ENCODE data around the gene C5orf63.
A peak's percentile ranks its signal among the peaks of the same experiment; 100 is the strongest.
"Not testable (repeated sequence)": the region's sequence is repeated elsewhere in the genome, so short reads cannot be mapped to it uniquely, and the experiment has no call there.

Gene C5orf63

GRCh38 chr5:127072861-127073846 is at the start of gene C5orf63:
C5orf63 (minus strand) TSS chr5:127073502; CDS start chr5:127058995, 14,507 bp downstream.
- peak; percentile 82 for DNase-seq

- DNase-seq, result no peak
Observed at GRCh38 chr5:127112347-127112864, 39.1 kb upstream of the C5orf63 start.

- no peak for DNase-seq
Observed at GRCh38 chr5:127111112-127111511, 37.8 kb upstream of the C5orf63 start.

GRCh38 chr5:127108624-127109260 is 35.4 kb upstream of the C5orf63 start:
- DNase-seq, result not testable (repeated sequence)

GRCh38 chr5:127101935-127102334 is 28.6 kb upstream of the C5orf63 start:
- no peak for DNase-seq

GRCh38 chr5:127101533-127101932 is 28.2 kb upstream of the C5orf63 start:
- no peak for DNase-seq

- DNase-seq, result no peak
Observed at GRCh38 chr5:127098241-127098640, 24.9 kb upstream of the C5orf63 start.

GRCh38 chr5:127097278-127097677 is 24.0 kb upstream of the C5orf63 start:
- DNase-seq, result no peak

- no peak for DNase-seq
Observed at GRCh38 chr5:127096328-127096993, 23.2 kb upstream of the C5orf63 start.

GRCh38 chr5:127094161-127094814 is 21.0 kb upstream of the C5orf63 start:
- no peak for DNase-seq

- DNase-seq, result no peak
Observed at GRCh38 chr5:127092690-127093089, 19.4 kb upstream of the C5orf63 start.

GRCh38 chr5:127089191-127089590 is 15.9 kb upstream of the C5orf63 start:
- DNase-seq, result no peak

- no peak for DNase-seq
Observed at GRCh38 chr5:127088251-127088650, 14.9 kb upstream of the C5orf63 start.

GRCh38 chr5:127086589-127086988 is 13.3 kb upstream of the C5orf63 start:
- DNase-seq, result no peak

GRCh38 chr5:127085796-127086195 is 12.5 kb upstream of the C5orf63 start:
- DNase-seq, result no peak

GRCh38 chr5:127085371-127085770 is 12.1 kb upstream of the C5orf63 start:
- DNase-seq, result no peak

GRCh38 chr5:127084656-127085055 is 11.4 kb upstream of the C5orf63 start:
- no peak for DNase-seq

GRCh38 chr5:127083711-127084110 is 10.4 kb upstream of the C5orf63 start:
- no peak for DNase-seq

GRCh38 chr5:127079994-127080491 is 6.7 kb upstream of the C5orf63 start:
- DNase-seq, result no peak

GRCh38 chr5:127077366-127077765 is 4.1 kb upstream of the C5orf63 start:
- DNase-seq, result no peak

- DNase-seq, result no peak
Observed at GRCh38 chr5:127076315-127077129, 3.2 kb upstream of the C5orf63 start.

- DNase-seq, result no peak
Observed at GRCh38 chr5:127074466-127074865, 1.2 kb upstream of the C5orf63 start.

All from activated CD4-positive, alpha-beta T cell treated with anti-CD3 and anti-CD28 coated beads, Interleukin-2, amount 50 U/mL, for 16 hours (primary cell).